IPS-11a (cell line): ENCODE data around the gene LIPC.

Experiments used
- H3K4me3 ChIP-seq: one replicate; pipeline ENCODE4 v1.5.1; 2013; ENCODE audit warnings: low read depth, low read length, control low read depth

Gene LIPC

GRCh38 chr15:58472221-58472620, 40.4 kb downstream of the LIPC start:
- H3K4me3 ChIP-seq, result no peak overlapping the region

DNA sequence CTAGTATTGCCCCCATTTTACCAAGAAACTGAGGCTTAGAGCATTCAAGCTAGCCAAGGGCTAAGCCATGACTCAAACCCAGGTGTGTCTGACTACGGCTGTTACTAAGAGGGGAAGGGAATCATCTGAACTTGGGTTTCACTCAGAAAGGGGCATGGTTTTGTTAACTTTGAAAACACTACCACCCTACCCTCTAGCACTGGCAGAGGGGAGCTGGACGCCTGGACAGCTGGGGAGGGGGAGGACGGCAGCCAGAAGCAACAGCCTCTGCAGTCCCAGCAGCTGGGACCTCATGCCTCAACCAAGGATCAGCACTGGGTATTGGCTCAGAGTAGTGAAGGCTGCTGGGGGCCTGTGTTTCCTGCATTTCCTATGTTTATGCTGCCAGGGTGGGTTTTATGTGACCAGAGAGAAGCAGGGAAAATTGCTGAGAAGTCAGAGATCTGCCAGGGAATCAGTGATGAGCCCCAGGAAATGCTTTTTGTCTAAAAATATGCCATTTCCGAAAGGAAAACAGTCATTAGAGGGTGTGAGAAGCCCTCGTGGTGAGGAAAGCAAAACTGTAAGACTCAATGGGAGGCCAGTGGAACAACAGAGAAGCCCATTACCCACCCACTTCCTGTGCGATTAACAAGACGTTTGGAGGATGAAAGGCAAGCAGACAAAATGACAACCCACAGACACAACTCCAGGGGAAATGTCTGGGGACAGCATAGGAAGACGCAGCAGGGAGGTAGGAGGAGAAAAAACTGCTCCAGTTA, 41.2 kb downstream of the LIPC start:
- H3K4me3 ChIP-seq, result no peak overlapping the region

- H3K4me3 ChIP-seq, result no peak overlapping the region
These were observed 41.9 kb downstream of the LIPC start for GRCh38 chr15:58473724-58474123.

DNA sequence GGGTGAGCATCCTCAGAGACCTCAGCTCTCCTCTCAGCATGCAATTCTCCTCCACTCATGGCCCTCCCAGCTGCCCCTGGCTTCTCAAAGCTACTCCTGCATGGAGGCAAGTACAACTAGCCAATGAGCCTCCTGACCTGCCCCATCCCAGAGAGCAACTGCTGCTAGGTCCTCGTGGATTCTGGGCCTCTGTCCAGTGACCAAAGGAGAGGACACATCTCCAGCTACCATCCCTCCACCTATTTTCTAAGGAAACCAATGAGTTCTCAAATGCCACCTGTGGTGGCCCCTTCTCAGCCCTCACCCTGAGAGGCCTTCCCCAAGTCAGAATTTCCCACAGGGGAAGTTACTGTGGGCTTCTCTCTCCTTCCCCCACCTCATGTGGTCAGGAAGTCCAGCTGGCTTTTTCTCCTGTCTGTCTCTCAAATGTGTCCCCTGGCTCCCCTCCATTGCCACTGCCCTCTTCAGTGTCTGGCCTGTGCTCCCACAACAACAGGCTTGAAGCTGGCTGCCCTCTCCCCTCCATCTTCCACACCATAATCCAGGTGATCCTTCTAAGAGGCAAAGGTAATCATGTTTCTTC, 43.0 kb downstream of the LIPC start:
- H3K4me3 ChIP-seq, result no peak overlapping the region

GRCh38 chr15:58475573-58476524, 44.1 kb downstream of the LIPC start:
- no peak overlapping the region for H3K4me3 ChIP-seq

- H3K4me3 ChIP-seq, result no peak overlapping the region
These were observed 44.9 kb downstream of the LIPC start for GRCh38 chr15:58476525-58477162.

- no peak overlapping the region for H3K4me3 ChIP-seq
These were observed 45.4 kb downstream of the LIPC start for GRCh38 chr15:58477170-58477569.

GRCh38 chr15:58478035-58478434, 46.2 kb downstream of the LIPC start:
- no peak overlapping the region for H3K4me3 ChIP-seq

DNA sequence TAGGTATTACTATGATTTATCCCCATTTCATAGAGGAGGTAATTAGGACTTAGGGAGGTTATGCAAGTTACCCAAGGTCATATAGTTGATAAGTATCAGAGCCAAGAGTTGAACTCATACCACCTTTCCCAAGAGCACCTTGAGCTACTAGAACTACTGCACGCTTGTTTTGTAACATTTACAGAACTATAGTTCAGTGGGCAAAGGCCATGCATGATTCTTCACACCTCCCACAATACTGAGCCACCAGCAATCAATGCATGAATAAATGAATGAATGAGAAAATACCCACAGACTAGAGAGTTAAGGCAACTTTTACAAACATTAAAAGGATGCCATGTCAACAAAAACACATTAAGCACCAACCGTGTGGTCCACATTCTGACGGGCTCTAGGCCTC, 46.8 kb downstream of the LIPC start:
- H3K4me3 ChIP-seq, result no peak overlapping the region

DNA sequence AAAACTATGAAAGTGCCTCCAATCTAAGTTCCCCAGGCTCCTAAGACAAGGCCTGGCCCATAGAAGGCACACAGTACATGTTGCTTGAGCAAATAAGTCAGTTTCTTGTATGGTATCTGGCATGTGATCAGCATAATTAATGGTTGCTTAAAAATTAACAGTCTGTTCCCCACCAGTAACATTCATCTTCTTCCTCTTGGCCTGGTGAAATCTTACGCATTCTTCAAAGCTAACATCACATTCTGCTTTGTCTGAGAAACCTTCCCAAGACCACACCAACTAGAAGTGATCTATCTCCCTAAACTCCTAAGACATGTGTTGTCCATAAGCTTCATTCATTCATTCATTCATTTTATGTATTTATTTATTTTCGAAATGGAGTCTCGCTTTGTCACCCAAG, 48.1 kb downstream of the LIPC start:
- no peak overlapping the region for H3K4me3 ChIP-seq

DNA sequence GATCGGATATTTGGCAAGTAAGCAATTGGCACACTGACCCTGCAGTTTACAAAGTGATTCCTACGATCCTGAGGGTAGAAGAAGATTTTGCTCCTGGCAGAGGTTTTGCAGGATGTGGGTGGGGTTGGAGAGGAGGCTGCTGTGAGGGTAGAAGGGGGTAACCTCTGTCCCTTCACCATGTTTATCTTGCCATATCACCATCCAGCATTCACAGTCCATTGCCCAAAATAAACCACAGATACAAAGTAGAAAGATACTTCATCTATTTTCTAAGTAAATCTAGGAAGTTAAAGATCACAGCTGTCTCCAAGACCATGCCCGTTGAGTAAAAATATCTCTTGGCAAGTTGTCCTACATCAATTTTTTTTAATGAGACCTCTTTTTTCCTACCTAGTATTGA, 51.6 kb downstream of the LIPC start:
- no peak overlapping the region for H3K4me3 ChIP-seq

DNA sequence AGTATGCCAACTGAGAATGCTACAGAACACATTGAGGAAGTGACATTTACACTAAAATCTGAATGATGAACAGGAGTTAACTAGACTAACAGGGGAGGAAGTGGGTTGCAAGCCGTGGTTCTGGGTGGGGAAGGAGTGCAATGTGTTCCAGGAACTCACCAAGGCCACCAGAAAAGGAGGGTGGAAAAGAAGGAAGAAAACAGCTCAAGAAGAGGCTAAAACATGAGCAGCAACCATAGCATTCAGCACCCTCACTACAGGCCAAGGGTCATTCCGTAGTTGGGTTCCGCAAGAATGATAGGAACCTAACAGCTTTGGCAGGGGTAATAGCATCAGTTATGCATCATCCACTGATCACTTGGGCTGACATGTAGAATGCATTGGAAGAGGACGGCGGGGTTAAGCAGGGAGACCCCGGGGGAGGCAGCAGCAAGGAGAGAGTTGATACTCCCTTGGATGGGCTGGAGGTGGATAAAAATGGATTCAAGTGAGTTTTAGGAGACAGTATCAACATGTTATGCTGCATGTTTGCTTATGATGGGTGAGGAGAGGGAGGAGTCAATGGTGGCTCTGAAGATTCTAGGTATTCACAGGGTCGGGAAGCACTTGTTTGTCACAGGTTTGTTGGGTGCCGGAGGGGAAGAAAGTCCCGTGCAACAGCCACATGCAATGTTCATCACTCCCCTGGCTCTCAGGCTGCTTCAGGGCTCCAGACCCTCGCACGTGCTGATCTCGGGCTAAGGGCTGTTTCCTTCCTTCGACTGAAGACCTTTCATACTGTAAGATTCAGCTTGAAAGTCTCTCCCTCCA, 53.2 kb downstream of the LIPC start:
- no peak overlapping the region for H3K4me3 ChIP-seq

- H3K4me3 ChIP-seq, result no peak overlapping the region
These were observed 54.3 kb downstream of the LIPC start for GRCh38 chr15:58486062-58486461.

GRCh38 chr15:58486564-58486963, 54.8 kb downstream of the LIPC start:
- no peak overlapping the region for H3K4me3 ChIP-seq

DNA sequence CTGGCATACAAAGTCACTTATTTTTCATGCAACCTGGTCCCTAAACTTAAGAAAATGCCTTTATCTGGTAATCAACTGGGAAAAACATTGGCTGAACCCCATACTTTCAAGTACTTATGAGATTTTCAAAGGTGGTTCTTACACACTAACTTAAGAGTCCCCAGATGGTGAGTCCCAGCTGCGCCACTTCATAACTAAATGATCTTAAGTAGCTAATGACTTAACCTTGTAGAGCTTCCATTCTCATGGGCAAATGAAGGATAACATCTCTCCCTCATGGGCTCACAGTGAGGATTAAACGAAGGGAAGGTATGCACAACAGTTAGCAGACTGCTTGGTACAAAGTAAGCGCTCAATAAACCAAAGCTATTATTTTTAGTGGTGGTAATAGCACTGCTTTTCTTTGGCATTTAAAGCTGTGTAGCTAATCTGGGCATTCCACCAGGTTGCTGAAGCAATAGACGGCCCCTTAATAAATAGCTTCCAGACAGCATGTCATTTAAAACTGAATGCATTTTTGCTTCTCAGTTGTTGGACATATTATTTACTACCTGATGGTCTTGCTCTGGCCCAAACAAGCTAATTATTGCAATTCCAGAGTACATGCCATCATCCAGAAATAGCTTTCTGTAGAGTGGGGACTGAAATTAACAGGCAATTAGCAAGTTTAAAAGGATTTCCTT, 55.4 kb downstream of the LIPC start:
- H3K4me3 ChIP-seq, result no peak overlapping the region

GRCh38 chr15:58487724-58488120, 55.9 kb downstream of the LIPC start:
- H3K4me3 ChIP-seq, result no peak overlapping the region

DNA sequence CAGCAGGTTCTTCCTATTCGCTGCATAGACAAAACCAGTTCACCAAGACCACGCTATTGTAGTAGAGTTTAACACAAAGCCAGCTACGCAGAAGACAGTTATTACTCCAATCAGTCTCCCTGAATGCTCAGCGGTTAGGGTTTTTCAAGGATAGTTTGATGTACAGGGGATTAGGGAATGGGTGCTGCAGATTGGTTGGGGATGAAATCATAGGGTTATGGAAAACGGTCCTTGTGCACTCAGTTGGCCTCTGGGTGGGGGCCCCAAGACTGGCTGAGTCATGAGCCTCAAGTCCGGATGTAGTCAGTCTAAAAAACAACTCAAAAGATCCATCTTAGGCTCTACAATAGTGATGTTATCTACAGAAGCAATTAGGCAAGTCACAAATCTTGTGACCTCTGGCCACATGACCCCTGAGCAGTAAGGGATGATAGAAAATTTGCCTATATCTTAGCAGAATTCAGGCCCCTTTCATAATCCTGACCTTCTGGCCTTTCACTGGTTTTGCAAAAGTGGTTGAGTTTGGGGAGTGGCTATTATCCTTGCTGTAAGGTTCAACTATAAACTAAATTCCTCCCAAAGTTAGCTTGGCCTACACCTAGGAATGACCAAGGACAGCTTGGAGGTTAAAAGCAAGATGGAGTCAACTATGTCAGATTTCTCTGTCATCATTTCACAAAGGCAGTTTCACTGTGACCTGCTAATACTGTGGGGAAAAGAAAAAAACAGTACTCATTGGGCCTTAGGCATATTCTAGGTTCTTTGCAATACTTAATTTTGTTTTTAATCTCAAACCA, 57.7 kb downstream of the LIPC start:
- H3K4me3 ChIP-seq, result no peak overlapping the region

GRCh38 chr15:58490086-58490887, 58.5 kb downstream of the LIPC start:
- no peak overlapping the region for H3K4me3 ChIP-seq
